Measurements from ENCODE around the gene EIF2S1.
"Not testable (repeated sequence)": the region's sequence is repeated elsewhere in the genome, so short reads cannot be mapped to it uniquely, and the experiment has no call there.

The EIF2S1 gene

GRCh38 chr14:67331368-67332125 lies 28.6 kb upstream of the EIF2S1 start:
- Histone ChIP-seq H3K27me3 (replicated peaks; ENCODE audit: control insufficient read depth, insufficient read depth, low read length) (no peaks in the 10 kb centered on the region), H3K36me3 (ENCODE audit: control insufficient read depth, insufficient read depth, low read length) (peaks cover 2% of the 10 kb centered on the region), H3K4me3 (replicated peaks; ENCODE audit: low read depth, low read length) (no peak overlapping the region)
- no peak for TF ChIP-seq CTCF (IDR thresholded peaks at IDR 0.05; ENCODE audit: insufficient read depth, low read length, poor library complexity, severe bottlenecking)
- DNase-seq (ENCODE audit: extremely low read depth, insufficient read length) = no peak

DNA sequence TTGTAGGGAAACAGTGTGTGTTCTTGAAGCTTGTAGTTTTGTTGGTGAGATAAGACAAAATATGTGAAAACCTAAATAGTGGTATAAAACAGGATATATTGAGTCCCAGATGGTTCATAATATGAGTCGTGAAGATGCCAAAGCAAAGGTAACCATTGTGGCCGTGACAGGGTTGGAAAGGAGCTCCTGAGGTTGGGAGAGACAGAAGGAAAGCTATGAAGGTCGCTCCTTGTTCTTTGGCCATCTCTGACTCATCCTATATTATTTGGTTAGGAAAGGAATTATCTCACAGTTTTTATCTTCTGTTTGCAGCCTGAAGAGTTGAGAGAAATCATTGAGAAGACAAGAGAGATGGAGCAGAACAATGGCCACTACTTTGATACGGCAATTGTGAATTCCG lies 27.7 kb upstream of the EIF2S1 start:
- no peak for TF ChIP-seq CTCF (IDR thresholded peaks at IDR 0.05; ENCODE audit: insufficient read depth, low read length, poor library complexity, severe bottlenecking)
- DNase-seq (ENCODE audit: extremely low read depth, insufficient read length) = no peak
- peaks cover 2% of the 10 kb centered on the region for H3K36me3 ChIP-seq (ENCODE audit: control insufficient read depth, insufficient read depth, low read length)
- no peaks in the 10 kb centered on the region for H3K27me3 ChIP-seq (replicated peaks; ENCODE audit: control insufficient read depth, insufficient read depth, low read length)
- H3K4me3 ChIP-seq (replicated peaks; ENCODE audit: low read depth, low read length) = no peak overlapping the region

- peaks cover 4% of the 10 kb centered on the region for H3K36me3 ChIP-seq (ENCODE audit: control insufficient read depth, insufficient read depth, low read length)
- no peak for DNase-seq (ENCODE audit: extremely low read depth, insufficient read length)
- no peaks in the 10 kb centered on the region for H3K27me3 ChIP-seq (replicated peaks; ENCODE audit: control insufficient read depth, insufficient read depth, low read length)
- H3K4me3 ChIP-seq (replicated peaks; ENCODE audit: low read depth, low read length) = no peak overlapping the region
- TF ChIP-seq CTCF (IDR thresholded peaks at IDR 0.05; ENCODE audit: insufficient read depth, low read length, poor library complexity, severe bottlenecking) = peak; percentile 50
Observed at GRCh38 chr14:67335781-67336180, 24.3 kb upstream of the EIF2S1 start.

- not testable (repeated sequence) for H3K36me3 ChIP-seq (ENCODE audit: control insufficient read depth, insufficient read depth, low read length); H3K27me3 ChIP-seq (replicated peaks; ENCODE audit: control insufficient read depth, insufficient read depth, low read length); H3K4me3 ChIP-seq (replicated peaks; ENCODE audit: low read depth, low read length); DNase-seq (ENCODE audit: extremely low read depth, insufficient read length)
Observed at GRCh38 chr14:67341231-67341630, 18.9 kb upstream of the EIF2S1 start.

DNA sequence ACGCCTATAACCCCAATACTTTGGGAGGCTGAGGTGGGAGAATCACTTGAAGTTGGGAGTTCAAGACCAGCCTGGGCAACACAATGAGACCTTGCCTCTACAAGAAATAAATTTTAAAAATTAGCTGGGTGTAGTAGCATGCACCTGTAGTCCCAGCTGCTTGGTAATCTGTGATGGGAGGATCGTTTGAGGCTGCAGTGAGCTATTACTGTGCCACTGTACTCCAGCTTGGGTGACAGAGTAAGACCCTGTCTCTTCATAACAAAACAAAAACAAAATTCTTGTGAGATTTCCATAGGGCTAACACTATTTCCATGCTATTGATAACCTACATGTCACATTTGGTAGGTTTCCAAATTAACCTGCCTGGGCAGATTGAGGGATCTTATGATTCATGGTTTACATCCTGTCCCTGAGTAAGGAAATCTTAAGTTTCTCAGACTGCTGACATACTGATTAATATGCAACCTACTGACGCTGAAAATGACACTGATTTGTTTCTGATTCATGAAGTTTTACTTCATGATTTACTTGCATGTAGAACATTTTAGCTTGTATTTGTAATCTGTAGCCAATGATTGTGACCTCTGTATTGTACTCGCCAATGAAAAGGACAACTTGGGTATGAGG lies 16.4 kb upstream of the EIF2S1 start:
- Histone ChIP-seq H3K4me3 (replicated peaks; ENCODE audit: low read depth, low read length) (no peak overlapping the region), H3K27me3 (replicated peaks; ENCODE audit: control insufficient read depth, insufficient read depth, low read length) (no peaks in the 10 kb centered on the region), H3K36me3 (ENCODE audit: control insufficient read depth, insufficient read depth, low read length) (peaks cover 6% of the 10 kb centered on the region)
- no peak for DNase-seq (ENCODE audit: extremely low read depth, insufficient read length)
- TF ChIP-seq CTCF (IDR thresholded peaks at IDR 0.05; ENCODE audit: insufficient read depth, low read length, poor library complexity, severe bottlenecking) = no peak

- no peaks in the 10 kb centered on the region for H3K27me3 ChIP-seq (replicated peaks; ENCODE audit: control insufficient read depth, insufficient read depth, low read length)
- no peak for TF ChIP-seq CTCF (IDR thresholded peaks at IDR 0.05; ENCODE audit: insufficient read depth, low read length, poor library complexity, severe bottlenecking)
- H3K4me3 ChIP-seq (replicated peaks; ENCODE audit: low read depth, low read length) = no peak overlapping the region
- DNase-seq (ENCODE audit: extremely low read depth, insufficient read length) = no peak
- H3K36me3 ChIP-seq (ENCODE audit: control insufficient read depth, insufficient read depth, low read length) = peaks cover 6% of the 10 kb centered on the region
Observed at GRCh38 chr14:67345583-67345982, 14.5 kb upstream of the EIF2S1 start.
